HepG2 (cell line): Measurements from ENCODE around the gene ACAP3. TPM values are rescaled to one million over a fixed set of nuclear protein-coding genes. Genes with fewer than 3 reads are reported as not detected.

Experiments
- ERF ChIP-seq: IDR thresholded peaks from 2 replicates; pipeline ENCODE4 v1.6.1; 2018; ENCODE audit warnings: missing biosample characterization, missing genetic modification reagents
- RBM22 ChIP-seq: fragments of 200-400 bp; formaldehyde crosslinking; optimal IDR thresholded peaks from 2 replicates; pipeline ENCODE3; 2017; ENCODE audit warnings: mild to moderate bottlenecking, low read length, moderate library complexity
- SATB2 ChIP-seq: sonication (generic); formaldehyde crosslinking; IDR thresholded peaks from 2 replicates; pipeline ENCODE4 v1.5.0; 2020; ENCODE audit warnings: missing genetic modification reagents
- ZBTB7B ChIP-seq: sonication (generic); formaldehyde crosslinking; IDR thresholded peaks from 2 replicates; pipeline ENCODE4 v1.4.0; 2020; ENCODE audit warnings: missing genetic modification reagents
- ZBTB8A ChIP-seq: sonication (generic); formaldehyde crosslinking; IDR thresholded peaks from 2 replicates; pipeline ENCODE4 v1.4.0; 2020; ENCODE audit warnings: mild to moderate bottlenecking, low read depth, missing genetic modification reagents, borderline replicate concordance
- ZNF235 ChIP-seq: sonication (generic); formaldehyde crosslinking; IDR thresholded peaks from 2 replicates; pipeline ENCODE4 v1.8.1; 2023; ENCODE audit warnings: mild to moderate bottlenecking, missing genetic modification reagents, borderline replicate concordance
- ZNF746 ChIP-seq: sonication (generic); formaldehyde crosslinking; IDR thresholded peaks from 2 replicates; pipeline ENCODE4 v1.8.0; 2022; ENCODE audit warnings: mild to moderate bottlenecking, missing genetic modification reagents
- ZNF883 ChIP-seq: sonication (generic); formaldehyde crosslinking; IDR thresholded peaks from 2 replicates; pipeline ENCODE4 v1.5.1; 2020; ENCODE audit warnings: mild to moderate bottlenecking, missing genetic modification reagents; ENCODE audit errors: not compliant biosample characterization
- polyA plus RNA-seq, 8 experiments: library from polyadenylated mRNA; depleted of rRNA in 3 of 8; stranded (reverse) in 7 of 8; unstranded in 1 of 8; fragments of >200 nt; fragmentation: Illumina TruSeq in 4 of 8; extraction: Trizol in 4 of 8; gene quantifications; 2 replicates each; pipeline versions ENCODE4 v1.2.1 to v1.2.3, GENCODE V29; 2011 to 2016; ENCODE audit warnings: low read depth in 4 of 8, missing spikeins in 1 of 8, mixed read lengths in 1 of 8; ENCODE audit not compliant: insufficient read depth in 1 of 8
- total RNA-seq, 5 experiments: library from RNA; depleted of rRNA; stranded (reverse); fragments of >200 nt; fragmentation: Illumina TruSeq; extraction: Trizol; gene quantifications; 2 replicates each; pipeline ENCODE4 v1.2.3, GENCODE V29; 2016; ENCODE audit warnings: low read depth in 1 of 5
- TF ChIP-seq, protein P1 (sequence below): sonication (generic); formaldehyde crosslinking; IDR thresholded peaks from 2 replicates; pipeline ENCODE4 v1.4.0; 2020; ENCODE audit warnings: mild to moderate bottlenecking, missing genetic modification reagents
- TF ChIP-seq, protein P2 (sequence below): sonication (generic); formaldehyde crosslinking; IDR thresholded peaks from one replicate; pipeline ENCODE4 v1.5.1; 2020; ENCODE audit warnings: mild to moderate bottlenecking, missing genetic modification reagents; ENCODE audit errors: not compliant biosample characterization

ACAP3 gene
- total and polyA plus RNA-seq, 2 of the 13 experiments (the other 11 are each of a cell fraction or from before 2014, with no cell fraction given): 29.4 to 50.8 TPM

- TF ChIP-seq, protein P1, sequence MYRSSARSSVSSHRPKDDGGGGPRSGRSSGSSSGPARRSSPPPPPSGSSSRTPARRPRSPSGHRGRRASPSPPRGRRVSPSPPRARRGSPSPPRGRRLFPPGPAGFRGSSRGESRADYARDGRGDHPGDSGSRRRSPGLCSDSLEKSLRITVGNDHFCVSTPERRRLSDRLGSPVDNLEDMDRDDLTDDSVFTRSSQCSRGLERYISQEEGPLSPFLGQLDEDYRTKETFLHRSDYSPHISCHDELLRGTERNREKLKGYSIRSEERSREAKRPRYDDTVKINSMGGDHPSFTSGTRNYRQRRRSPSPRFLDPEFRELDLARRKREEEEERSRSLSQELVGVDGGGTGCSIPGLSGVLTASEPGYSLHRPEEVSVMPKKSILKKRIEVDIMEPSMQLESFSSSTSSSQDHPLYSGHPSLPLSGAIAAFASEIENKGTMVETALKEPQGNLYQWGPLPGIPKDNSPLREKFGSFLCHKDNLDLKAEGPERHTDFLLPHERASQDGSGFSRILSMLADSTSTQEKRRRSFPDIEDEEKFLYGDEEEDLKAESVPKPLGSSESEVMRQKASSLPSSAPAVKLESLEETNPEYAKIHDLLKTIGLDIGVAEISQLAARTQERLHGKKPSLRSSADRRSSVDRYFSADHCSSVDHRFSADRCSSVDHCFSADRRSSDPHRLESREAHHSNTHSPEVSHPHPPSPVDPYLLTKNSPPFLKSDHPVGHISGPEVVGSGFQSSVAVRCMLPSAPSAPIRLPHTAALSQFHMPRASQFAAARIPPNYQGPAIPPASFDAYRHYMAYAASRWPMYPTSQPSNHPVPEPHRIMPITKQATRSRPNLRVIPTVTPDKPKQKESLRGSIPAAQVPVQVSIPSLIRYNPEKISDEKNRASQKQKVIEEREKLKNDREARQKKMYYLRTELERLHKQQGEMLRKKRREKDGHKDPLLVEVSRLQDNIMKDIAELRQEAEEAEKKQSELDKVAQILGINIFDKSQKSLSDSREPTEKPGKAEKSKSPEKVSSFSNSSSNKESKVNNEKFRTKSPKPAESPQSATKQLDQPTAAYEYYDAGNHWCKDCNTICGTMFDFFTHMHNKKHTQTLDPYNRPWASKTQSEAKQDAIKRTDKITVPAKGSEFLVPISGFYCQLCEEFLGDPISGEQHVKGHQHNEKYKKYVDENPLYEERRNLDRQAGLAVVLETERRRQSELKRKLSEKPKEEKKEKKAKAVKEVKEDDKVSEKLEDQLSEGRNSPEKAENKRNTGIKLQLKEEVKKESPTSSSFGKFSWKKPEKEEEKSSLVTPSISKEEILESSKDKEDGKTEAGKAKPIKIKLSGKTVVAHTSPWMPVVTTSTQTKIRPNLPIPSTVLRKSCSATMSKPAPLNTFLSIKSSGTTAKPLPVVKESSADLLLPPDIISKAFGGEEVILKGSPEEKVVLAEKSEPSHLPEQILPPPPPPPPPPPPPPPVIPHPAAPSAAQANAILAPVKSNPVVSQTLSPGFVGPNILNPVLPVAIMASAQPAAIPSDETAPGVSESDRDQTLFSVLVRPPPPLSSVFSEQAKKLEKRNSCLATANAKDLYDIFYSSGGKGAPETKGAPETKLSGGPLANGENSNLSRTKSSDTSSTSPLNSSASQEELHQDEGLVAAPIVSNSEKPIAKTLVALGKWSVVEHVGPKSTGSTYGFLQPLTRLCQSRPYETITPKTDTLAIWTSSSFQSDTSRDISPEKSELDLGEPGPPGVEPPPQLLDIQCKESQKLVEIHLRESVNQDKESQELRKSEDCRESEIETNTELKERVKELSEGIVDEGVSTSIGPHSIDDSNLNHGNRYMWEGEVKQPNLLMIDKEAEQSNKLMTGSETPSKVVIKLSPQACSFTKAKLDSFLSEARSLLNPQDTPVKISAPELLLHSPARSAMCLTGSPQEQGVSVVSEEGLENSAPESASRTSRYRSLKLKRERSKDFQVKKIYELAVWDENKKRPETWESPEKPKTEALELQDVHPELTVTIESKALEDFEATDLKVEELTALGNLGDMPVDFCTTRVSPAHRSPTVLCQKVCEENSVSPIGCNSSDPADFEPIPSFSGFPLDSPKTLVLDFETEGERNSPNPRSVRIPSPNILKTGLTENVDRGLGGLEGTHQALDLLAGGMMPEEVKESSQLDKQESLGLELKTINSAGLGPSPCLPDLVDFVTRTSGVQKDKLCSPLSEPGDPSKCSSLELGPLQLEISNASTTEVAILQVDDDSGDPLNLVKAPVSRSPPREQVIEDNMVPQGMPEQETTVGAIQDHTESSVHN (CRISPR knock-in tag): no peak
- TF ChIP-seq ZNF746 (0 out of 2 replicates have a peak, but pooled peaks have one; percentile 24), ERF (CRISPR knock-in tag) (no peak), ZNF883 (peak; percentile 25), ZBTB8A (CRISPR knock-in tag) (no peak), ZBTB7B (CRISPR knock-in tag) (no peak), RBM22 (no peak), SATB2 (CRISPR knock-in tag) (no peak), ZNF235 (CRISPR knock-in tag) (0 out of 2 replicates have a peak, but pooled peaks have one; percentile 16)
- TF ChIP-seq, protein P2, sequence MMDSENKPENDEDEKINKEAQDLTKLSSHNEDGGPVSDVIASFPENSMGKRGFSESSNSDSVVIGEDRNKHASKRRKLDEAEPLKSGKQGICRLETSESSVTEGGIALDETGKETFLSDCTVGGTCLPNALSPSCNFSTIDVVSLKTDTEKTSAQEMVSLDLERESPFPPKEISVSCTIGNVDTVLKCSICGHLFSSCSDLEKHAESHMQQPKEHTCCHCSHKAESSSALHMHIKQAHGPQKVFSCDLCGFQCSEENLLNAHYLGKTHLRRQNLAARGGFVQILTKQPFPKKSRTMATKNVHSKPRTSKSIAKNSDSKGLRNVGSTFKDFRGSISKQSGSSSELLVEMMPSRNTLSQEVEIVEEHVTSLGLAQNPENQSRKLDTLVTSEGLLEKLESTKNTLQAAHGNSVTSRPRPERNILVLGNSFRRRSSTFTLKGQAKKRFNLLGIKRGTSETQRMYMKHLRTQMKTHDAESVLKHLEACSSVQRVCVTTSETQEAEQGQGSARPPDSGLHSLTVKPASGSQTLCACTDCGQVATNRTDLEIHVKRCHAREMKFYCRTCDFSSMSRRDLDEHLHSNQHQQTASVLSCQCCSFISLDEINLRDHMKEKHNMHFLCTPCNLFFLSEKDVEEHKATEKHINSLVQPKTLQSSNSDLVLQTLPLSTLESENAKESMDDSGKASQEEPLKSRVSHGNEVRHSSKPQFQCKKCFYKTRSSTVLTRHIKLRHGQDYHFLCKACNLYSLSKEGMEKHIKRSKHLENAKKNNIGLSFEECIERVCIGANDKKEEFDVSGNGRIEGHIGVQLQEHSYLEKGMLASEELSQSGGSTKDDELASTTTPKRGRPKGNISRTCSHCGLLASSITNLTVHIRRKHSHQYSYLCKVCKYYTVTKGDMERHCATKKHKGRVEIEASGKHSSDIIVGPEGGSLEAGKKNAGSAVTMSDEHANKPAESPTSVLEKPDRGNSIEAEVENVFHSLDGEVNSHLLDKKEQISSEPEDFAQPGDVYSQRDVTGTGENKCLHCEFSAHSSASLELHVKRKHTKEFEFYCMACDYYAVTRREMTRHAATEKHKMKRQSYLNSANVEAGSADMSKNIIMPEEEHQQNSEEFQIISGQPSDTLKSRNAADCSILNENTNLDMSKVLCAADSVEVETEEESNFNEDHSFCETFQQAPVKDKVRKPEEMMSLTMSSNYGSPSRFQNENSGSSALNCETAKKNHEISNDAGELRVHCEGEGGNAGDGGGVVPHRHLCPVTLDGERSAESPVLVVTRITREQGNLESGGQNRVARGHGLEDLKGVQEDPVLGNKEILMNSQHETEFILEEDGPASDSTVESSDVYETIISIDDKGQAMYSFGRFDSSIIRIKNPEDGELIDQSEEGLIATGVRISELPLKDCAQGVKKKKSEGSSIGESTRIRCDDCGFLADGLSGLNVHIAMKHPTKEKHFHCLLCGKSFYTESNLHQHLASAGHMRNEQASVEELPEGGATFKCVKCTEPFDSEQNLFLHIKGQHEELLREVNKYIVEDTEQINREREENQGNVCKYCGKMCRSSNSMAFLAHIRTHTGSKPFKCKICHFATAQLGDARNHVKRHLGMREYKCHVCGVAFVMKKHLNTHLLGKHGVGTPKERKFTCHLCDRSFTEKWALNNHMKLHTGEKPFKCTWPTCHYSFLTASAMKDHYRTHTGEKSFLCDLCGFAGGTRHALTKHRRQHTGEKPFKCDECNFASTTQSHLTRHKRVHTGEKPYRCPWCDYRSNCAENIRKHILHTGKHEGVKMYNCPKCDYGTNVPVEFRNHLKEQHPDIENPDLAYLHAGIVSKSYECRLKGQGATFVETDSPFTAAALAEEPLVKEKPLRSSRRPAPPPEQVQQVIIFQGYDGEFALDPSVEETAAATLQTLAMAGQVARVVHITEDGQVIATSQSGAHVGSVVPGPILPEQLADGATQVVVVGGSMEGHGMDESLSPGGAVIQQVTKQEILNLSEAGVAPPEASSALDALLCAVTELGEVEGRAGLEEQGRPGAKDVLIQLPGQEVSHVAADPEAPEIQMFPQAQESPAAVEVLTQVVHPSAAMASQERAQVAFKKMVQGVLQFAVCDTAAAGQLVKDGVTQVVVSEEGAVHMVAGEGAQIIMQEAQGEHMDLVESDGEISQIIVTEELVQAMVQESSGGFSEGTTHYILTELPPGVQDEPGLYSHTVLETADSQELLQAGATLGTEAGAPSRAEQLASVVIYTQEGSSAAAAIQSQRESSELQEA (CRISPR knock-in tag): no peak
Measured at GRCh38 chr1:1305300-1306069, 2.2 kb downstream of the ACAP3 start (continued).
